NT2/D1 (cell line): ENCODE data around the gene ALDH3B1.

Source experiments
- DNase-seq: peaks from one replicate; pipeline ENCODE4 v3.0.0-alpha.2; 2011; ENCODE audit warnings: low read depth, low spot score
- H3K27me3 ChIP-seq: 2 replicates; pipeline ENCODE4 v1.6.0; 2011; ENCODE audit warnings: mild to moderate bottlenecking; ENCODE audit not compliant: insufficient read length, insufficient read depth
- H3K36me3 ChIP-seq: 2 replicates; pipeline ENCODE4 v1.6.1; 2011; ENCODE audit warnings: mild to moderate bottlenecking, low read length, mixed read lengths; ENCODE audit not compliant: insufficient read depth, insufficient read length
- H3K4me1 ChIP-seq: 2 replicates; pipeline ENCODE4 v1.5.1; 2011; ENCODE audit not compliant: insufficient read depth, insufficient read length
- H3K4me3 ChIP-seq: 2 replicates; pipeline ENCODE4 v1.5.1; 2011; ENCODE audit warnings: low read depth; ENCODE audit not compliant: insufficient read length
- H3K9ac ChIP-seq: 2 replicates; pipeline ENCODE4 v1.6.0; 2011; ENCODE audit warnings: low read depth; ENCODE audit not compliant: insufficient read length
- H3K9me3 ChIP-seq: 2 replicates; pipeline ENCODE4 v1.5.1; 2011; ENCODE audit warnings: mild to moderate bottlenecking, low read length; ENCODE audit not compliant: insufficient read depth
- SUZ12 ChIP-seq: IDR thresholded peaks from 2 replicates; pipeline ENCODE4 v1.6.1; 2011; ENCODE audit not compliant: insufficient read length, insufficient read depth; ENCODE audit errors: extremely low read depth
- YY1 ChIP-seq: IDR thresholded peaks from 2 replicates; pipeline ENCODE4 v1.6.1; 2011; ENCODE audit not compliant: insufficient read length, insufficient read depth
- ZNF274 ChIP-seq: IDR thresholded peaks from 2 replicates; pipeline ENCODE4 v1.6.1; 2011; ENCODE audit warnings: mild to moderate bottlenecking, low read depth, low read length

ALDH3B1 gene

GRCh38 chr11:68048681-68049508 lies 38.8 kb downstream of the ALDH3B1 start:
- no peak for DNase-seq

GRCh38 chr11:68049509-68050370 lies 39.6 kb downstream of the ALDH3B1 start:
- TF ChIP-seq SUZ12 (no peak), YY1 (no peak), ZNF274 (no peak)
- Histone ChIP-seq H3K36me3 (peaks cover 79% of the 10 kb centered on the region), H3K4me1 (peaks cover 4% of the 10 kb centered on the region), H3K27me3 (no peaks in the 10 kb centered on the region), H3K4me3 (no peak overlapping the region), H3K9me3 (no peaks in the 10 kb centered on the region), H3K9ac (no peak overlapping the region)
- no peak for DNase-seq

More at GRCh38 chr11:68048681-68049508, 38.8 kb downstream of the ALDH3B1 start:
- Histone ChIP-seq H3K9ac (no peak overlapping the region), H3K4me1 (peaks cover 9% of the 10 kb centered on the region), H3K9me3 (no peaks in the 10 kb centered on the region), H3K4me3 (no peak overlapping the region), H3K36me3 (peaks cover 82% of the 10 kb centered on the region), H3K27me3 (no peaks in the 10 kb centered on the region)
- TF ChIP-seq SUZ12 (no peak), ZNF274 (no peak), YY1 (no peak)

DNA sequence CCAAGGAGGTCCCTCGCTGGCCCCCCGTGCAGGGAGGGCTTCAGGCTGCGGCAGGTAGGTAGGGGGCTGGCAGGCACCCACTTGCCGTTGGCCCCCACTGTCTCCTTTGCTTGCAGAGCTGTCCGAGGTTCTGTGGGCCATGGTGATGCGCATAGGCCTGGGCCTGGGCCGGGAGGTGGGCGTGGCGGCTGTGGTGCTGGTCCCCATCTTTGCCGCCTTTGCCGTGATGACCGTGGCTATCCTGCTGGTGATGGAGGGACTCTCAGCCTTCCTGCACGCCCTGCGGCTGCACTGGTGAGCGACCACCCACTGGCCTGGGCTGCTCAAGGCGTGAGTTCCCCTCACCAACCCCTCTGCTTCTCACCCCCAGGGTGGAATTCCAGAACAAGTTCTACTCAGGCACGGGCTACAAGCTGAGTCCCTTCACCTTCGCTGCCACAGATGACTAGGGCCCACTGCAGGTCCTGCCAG lies 40.3 kb downstream of the ALDH3B1 start:
- peaks cover 77% of the 10 kb centered on the region for H3K36me3 ChIP-seq
- H3K4me3 ChIP-seq = no peak overlapping the region
- no peak overlapping the region for H3K9ac ChIP-seq
- H3K4me1 ChIP-seq = peaks cover 4% of the 10 kb centered on the region
- H3K9me3 ChIP-seq = no peaks in the 10 kb centered on the region
- H3K27me3 ChIP-seq = no peaks in the 10 kb centered on the region
- TF ChIP-seq ZNF274 = no peak
- TF ChIP-seq YY1 = no peak
- TF ChIP-seq SUZ12 = no peak
- DNase-seq = no peak

- no peak for DNase-seq
- H3K4me1 ChIP-seq = peaks cover 4% of the 10 kb centered on the region
- TF ChIP-seq SUZ12 (no peak), ZNF274 (no peak), YY1 (no peak)
- H3K4me3 ChIP-seq = no peak overlapping the region
- no peaks in the 10 kb centered on the region for H3K27me3 ChIP-seq
- H3K36me3 ChIP-seq = peaks cover 76% of the 10 kb centered on the region
- H3K9me3 ChIP-seq = no peaks in the 10 kb centered on the region
- no peak overlapping the region for H3K9ac ChIP-seq
Measured at GRCh38 chr11:68051191-68052136, 41.3 kb downstream of the ALDH3B1 start.

DNA sequence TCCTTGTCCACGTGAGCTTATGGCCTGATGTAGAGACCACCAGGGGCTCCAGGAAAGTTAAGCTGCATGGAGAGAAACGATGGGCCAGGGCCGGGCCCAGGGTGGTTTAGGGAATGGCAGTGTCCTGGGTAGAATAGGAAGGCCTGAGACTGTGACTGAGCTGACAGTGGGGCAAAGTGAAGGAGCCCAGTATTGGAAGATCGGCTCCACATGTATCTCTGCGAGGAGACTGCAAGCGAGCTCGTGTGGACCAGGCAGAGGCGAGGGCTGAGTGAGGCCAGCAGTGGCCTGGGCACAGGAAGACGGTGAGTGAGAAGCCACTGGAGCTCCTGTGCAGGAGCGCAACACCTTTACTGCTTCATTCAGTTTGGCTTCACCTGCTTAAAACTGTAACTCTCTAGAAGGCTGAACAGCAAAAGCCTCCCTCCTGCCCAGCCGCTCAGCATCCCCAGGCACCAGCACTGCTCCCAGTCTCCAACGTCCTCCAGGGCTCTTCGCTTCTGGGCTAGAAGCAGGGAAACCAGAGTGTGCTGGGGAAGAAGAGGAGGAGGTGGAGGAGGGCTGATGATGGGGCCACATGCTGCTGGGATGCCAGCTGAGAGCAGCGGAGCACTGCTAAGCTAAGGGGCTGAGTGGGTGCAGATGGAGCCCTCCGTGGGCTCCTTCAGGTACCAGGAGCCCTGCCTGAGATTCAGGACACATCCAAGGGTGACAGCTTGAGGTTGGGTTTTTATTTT lies 42.2 kb downstream of the ALDH3B1 start:
- peaks cover 72% of the 10 kb centered on the region for H3K36me3 ChIP-seq
- peaks cover 4% of the 10 kb centered on the region for H3K4me1 ChIP-seq
- H3K9ac ChIP-seq = peak overlapping the region; percentile 27
- no peak for TF ChIP-seq YY1
- no peak for TF ChIP-seq ZNF274
- no peak overlapping the region for H3K4me3 ChIP-seq
- DNase-seq = no peak
- no peaks in the 10 kb centered on the region for H3K9me3 ChIP-seq
- H3K27me3 ChIP-seq = no peaks in the 10 kb centered on the region

DNA sequence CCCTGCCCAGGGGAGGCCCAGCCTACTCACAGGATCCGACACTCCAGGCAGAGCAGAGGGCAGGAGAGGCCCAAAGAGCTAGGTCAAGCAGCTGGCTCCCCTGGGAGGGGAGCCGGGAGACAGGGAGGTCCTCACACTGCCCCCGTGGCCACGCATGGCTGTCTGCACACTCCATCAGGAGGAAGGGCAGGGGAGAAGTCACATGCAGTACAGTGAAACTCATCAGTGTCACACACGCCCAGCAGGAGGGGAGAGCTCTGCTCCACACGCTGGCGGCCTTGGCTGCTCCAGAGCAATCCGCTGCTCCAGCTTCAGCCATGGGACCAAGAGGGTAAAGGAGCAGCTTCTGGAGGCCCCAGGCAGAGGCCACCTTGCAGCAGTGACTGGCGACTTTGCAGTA lies 43.0 kb downstream of the ALDH3B1 start:
- TF ChIP-seq SUZ12 = no peak
- no peak for TF ChIP-seq ZNF274
- TF ChIP-seq YY1 = no peak
- Histone ChIP-seq H3K4me1 (peaks cover 4% of the 10 kb centered on the region), H3K4me3 (no peak overlapping the region), H3K9me3 (no peaks in the 10 kb centered on the region), H3K27me3 (no peaks in the 10 kb centered on the region), H3K9ac (no peak overlapping the region), H3K36me3 (peaks cover 68% of the 10 kb centered on the region)
- DNase-seq = no peak
